HG03439 (cell line): ENCODE measurements around the gene C1orf167.

Experiments
- ATAC-seq: cut with Tn5 transposase; IDR thresholded peaks from one replicate; pipeline ENCODE4 v1.9.1; 2021; ENCODE audit warnings: mild to moderate bottlenecking, moderate library complexity; ENCODE audit not compliant: unreplicated experiment

The C1orf167 gene

DNA sequence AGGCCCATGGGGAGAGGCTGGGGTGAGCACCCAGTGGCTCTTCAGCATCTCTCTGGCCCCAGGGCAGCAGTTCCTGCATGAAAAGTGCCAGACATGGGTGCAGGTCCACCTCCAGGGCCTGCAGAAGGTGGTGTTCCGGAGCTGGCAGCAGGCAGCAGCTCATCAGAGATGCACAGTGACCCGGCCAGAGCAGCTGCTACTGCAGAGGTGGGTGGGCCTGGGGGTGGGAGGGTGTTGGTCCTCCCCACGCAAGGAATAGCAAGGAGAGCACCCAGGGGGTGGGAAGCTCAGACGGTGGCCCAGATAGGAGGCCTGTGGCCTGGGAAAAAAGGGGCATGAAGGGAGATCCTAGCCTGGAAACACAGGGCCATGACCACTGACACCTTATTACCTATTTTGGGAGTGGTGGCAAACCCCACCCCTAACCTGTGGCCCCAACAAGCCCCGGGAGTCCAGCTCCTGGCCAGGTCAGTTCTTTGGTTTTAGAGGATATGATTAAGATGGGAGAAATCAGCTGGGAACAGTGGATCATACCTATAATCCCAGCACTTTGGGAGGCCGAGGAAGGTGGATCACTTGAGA lies 20.2 kb downstream of the C1orf167 start:
- no peak for ATAC-seq

GRCh38 chr1:11783556-11783955 lies 21.6 kb downstream of the C1orf167 start:
- ATAC-seq, result no peak

DNA sequence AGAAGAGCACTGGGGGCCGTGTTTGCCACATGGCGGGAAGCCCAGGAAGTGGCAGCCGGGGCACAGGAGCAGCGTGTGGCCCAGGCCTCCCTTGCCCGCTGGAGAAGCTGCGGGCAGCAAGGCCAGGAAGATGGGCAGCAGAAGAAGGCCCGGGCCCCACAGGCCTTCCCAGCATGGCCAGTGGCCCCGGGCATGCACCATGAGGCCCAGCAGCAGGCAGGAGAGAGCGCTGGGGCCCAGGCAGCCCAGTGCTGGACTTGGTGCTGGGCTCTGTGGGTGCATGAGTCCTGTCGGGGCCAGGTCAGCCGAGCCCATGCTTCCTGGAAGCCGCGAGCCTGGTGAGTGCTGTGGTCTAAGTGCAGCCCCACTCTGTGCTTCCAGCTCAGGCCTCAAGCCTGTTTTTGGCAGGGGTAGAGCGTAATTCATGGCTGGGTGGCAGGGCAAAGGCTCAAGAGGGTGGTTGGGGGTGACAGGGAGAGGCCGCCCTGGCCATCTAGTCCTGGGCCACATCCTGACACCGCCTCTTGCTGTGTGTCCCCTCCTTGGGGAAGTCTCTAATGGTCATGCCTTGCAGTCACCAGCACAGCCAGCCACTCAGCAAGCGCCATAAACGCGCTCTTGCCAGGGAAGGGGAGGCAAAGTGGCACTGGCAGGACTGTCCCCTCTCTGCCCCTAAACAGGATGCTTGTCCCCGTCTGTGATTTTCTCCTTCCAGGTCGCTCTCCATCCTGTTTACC lies 22.4 kb downstream of the C1orf167 start:
- ATAC-seq, result no peak

- no peak for ATAC-seq
Measured at GRCh38 chr1:11784993-11785769, 23.2 kb downstream of the C1orf167 start.

DNA sequence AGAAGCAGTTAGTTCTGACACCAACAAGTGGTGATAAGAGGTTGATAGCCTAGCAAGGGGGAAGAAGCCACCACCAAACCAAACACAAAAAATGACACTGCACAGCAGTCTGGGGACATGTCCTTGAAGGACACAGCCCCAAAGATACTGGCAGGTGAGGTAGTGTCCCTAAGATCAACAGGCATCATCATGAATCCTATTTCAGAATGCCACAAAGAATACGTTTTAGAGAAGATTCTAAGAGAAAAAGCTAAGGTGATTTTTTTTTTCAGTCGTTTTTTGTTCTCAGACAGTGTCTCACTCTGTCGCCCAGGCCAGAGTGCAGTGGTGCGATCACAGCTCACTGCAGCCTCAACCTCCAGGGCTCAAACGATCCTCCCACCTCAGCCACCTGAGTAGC lies 24.2 kb downstream of the C1orf167 start:
- ATAC-seq, result no peak

DNA sequence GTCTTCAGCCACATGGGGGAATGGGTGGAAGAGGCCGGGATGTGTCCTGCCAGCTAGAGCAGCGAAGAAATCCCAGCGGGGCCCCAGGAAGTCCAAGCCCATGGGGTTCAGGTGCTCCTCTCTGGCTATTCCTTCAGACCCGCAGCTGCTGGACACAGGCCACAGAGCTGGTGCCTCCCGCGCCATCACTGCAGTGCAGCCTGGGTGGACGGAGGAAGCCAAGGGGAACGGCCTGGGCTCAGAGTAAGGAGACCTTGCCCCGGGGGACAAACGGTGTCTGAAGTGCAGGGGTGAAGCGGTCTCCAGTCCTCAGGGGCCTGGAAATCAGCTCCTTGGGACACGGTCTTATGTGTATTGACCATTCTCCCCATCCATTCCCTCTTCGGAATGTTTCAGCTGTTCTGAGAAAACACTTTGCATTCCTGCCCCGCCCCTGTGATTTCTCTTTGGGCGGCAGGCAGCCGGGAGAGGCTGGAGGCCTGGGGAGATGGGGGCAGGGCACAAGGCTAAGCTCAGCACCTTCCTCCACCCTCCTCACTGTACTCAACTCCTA lies 25.3 kb downstream of the C1orf167 start:
- ATAC-seq, result no peak

GRCh38 chr1:11787804-11788436 lies 25.9 kb downstream of the C1orf167 start:
- no peak for ATAC-seq

DNA sequence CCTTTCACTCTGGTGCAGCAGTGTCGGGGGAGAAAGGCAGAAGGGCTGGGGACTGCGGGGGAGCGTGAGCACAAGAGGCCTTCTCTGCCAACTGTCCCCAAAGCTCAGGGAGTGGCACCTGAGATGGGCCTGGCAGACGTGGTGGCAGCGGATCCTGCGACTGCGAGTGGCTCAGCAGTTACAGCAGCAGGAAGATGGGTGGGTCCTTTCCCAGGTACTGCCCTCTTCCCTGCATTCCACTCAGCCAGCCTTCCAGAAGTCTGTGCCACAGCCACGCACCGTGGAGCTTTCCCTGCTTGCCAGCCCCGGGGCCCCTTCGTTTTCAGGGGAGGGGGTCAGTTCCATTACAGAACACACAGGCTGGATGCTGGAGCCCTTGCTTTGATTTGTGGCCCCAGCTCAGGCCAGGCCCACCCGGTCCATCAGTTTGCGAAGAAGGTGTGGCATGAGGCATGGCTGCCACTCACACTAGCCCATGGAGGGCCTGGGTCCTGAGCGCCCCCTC lies 26.6 kb downstream of the C1orf167 start:
- no peak for ATAC-seq

- no peak for ATAC-seq
Measured at GRCh38 chr1:11789126-11790067, 27.4 kb downstream of the C1orf167 start.

DNA sequence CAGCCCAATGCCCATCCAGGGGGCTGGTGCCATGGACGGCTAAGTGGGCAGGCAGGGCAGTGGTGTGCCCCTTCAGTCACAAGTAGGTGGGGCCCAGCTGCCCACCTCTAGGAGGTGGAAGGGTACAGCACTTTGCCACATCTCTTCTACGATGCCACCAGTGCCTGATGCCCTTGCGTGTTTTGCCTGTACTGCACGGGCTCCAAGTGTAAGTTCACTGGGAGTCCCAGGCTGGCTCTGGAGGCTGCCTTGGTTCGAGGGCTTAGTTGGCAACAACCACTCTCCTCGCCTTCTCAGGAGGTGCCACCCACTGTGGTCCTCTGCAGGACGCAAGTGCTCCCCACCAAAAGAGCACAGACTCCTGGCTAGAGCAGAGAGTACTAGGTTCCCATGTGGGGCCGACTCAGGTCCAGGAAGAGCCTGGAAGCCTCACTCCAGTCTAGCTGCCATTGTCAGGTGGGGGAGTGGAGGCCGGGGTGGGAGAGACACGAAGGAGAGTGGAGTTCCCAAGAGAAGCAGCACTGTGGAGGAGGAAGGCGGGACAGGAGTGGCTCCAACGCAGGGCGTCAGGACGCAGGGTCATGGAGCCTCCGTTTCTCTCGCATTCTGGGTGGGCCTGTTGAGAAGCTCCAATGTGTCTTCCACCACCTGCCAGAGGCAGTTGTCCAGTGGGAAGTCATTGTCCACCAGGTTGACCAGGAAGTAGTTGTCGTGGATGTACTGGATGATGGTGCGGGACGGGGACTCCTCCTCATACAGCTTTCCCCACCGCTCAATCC lies 28.3 kb downstream of the C1orf167 start:
- no peak for ATAC-seq

- ATAC-seq, result no peak
Measured at GRCh38 chr1:11790880-11791715, 29.1 kb downstream of the C1orf167 start.

DNA sequence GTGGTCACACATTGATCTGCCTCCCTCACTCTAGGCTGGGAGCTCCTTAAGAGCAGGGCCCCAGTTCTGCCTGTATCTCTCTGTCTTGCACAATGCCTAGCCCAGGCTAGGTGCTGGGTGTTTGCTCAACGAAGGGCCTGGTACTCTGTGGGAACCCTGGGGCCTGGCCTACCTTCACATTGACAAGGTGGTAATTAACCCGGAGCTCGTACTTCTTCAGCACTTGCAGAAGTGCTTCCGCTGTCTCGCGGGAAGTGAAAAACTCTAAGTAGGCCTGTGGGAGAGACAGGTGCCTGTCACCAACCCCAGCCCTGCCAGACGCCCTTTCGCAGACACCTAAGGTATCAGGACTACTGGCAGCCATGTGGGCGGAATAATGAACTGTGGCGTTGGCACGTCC lies 30.1 kb downstream of the C1orf167 start:
- ATAC-seq, result no peak

DNA sequence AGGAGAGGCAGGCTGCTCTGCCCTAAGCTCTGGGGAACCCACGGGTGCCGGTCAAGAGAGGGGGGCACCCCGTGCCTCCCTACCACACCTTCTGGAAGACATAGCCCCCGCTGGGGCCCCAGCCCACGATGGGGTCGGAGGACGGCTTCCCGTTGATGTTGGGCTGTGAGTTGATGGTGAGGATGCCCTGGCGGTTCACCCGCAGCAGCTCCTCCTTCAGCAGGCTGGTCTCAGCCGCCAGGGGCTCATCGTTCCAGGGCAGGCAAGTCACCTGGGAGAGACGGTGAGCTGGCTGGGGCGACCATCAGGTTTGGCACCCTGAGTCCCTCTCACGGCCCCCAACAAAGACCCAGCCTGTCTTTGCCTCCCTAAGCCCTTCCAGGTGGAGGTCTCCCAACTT lies 31.8 kb downstream of the C1orf167 start:
- ATAC-seq, result no peak

DNA sequence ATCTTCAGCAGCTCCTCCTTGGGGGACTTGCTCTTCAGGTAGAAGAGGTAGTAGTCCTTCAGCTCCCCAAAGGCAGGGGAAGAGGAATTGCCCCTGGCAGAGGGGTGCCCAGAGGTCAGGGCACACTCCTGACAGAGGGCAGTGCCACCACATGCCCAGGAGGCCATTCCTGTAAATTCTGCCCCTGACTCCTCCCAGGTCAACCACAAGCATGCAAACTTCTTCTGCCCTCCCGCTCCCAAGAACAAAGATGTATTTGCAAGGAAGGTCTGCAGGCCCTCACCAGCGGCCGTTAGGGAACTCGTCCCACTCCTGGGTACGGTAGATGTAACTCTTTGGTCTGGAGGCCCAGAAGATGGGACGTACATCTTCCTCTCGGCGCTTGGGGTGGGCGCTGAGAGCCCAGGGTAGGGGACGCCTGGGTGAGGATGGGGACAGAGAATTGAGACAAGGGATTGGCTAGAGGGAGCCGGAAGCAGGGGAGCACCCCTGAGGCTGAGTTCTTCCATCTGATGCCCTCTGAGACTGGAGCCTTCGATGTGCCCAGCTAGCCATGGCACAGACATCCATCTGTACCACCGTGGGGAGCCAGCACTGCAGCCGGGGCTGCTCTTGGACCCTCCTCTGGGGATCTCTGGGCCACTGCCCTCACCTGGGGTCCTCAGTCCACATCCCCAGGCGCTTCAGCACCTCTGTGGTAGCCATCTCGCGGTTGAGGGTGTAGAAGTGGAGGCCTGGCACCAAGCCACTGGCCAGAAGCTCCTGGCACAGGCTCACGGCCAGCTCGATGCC lies 32.6 kb downstream of the C1orf167 start:
- ATAC-seq, result no peak

DNA sequence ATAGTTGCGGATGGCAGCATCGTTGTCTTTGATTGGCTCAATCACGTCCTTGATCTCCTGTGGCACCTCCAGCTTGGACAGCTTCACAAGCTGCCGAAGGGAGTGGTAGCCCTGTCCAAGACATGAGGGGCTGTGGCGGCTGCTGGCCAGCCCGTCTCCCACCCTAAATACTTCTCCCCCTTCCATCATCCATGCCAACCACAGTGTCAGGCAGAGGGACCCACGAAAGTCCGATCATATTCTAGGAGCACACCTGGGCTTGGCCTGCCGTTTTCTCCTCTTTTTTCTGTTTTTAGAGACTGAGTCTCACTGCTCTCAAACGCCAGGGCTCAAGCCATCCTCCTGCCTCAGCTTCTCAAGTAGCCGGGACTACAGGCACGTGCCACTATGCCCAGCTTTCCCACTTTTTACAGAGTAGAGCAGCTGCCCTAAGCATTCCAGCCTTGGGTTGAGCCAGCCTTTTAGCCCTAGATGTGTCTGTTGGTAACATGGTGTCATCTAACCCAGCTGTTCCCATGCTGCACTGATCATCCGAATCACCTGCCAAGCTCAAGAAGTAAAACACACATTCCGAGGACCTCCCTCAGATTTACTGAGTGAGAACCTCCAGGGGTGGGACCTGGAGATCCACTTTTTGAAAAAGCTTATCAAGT lies 33.4 kb downstream of the C1orf167 start:
- no peak for ATAC-seq

DNA sequence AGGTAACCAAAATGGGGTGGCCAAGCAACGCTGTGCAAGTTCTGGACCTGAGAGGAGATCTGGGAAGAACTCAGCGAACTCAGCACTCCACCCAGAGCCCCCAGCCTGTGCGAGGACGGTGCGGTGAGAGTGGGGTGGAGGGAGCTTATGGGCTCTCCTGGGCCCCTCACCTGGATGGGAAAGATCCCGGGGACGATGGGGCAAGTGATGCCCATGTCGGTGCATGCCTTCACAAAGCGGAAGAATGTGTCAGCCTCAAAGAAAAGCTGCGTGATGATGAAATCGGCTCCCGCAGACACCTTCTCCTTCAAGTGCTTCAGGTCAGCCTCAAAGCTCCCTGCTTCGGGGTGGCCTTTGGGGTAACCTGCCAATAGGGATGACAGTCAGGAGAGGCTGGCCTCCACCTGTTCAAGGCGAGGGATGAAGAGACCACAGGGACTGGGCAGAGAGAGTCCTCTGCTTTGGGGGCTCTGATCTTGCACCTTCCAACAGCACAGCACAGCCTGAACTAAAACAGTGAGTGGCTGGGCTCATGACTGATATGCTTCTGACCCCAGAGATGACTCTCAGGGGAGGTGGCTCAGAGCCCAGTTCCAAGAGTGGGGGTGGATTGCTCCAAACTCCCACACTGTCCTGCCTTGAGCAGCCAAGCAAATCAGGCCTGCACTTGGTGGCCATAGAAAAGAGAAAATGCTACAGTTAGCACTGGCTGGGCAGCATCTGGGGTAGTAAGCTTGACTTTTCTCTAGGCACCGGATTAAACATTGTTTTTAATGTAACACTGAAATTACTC lies 34.2 kb downstream of the C1orf167 start:
- no peak for ATAC-seq
